HG03342 (cell line): ENCODE measurements around the gene VAC14.

Source experiments
- ATAC-seq: cut with Tn5 transposase; IDR thresholded peaks from one replicate; pipeline ENCODE4 v1.9.1; 2021; ENCODE audit warnings: mild to moderate bottlenecking, moderate library complexity; ENCODE audit not compliant: unreplicated experiment

The VAC14 gene

DNA sequence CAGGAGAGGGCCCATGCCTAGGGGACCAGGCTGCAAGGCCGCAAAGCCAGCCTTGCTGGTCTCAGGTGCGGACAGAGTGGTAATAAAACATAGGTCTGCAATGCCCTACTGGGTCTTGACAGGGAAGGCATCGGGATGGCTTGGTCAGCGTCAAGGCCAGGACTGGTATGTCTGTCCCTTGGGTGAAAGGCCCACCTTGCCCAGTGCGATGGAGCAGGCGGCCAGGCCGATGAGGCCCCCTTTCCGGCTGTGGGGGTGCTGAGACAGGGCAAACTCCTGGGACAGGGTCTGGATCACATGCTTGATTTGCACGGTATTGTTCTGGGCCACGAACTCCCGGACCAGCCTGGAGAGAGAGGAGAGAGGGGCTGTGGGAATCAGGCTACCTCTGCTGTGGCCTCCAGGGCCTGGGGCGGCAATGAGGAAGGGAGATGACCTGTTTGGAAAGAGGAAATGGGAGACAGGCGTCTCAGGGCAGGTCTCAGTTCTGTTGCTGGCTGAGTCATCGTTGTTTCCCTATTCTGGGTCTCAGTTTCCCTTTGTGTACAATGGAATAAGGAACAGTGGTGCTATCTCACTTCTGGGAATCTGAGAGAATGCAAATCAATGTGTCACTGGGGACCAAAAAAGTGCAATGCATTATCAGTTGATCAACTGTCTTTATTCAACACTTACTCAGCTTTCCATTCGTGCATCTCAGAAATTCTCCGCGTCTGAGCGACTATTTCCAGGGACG lies 14.8 kb downstream of the VAC14 start:
- ATAC-seq, result no peak

DNA sequence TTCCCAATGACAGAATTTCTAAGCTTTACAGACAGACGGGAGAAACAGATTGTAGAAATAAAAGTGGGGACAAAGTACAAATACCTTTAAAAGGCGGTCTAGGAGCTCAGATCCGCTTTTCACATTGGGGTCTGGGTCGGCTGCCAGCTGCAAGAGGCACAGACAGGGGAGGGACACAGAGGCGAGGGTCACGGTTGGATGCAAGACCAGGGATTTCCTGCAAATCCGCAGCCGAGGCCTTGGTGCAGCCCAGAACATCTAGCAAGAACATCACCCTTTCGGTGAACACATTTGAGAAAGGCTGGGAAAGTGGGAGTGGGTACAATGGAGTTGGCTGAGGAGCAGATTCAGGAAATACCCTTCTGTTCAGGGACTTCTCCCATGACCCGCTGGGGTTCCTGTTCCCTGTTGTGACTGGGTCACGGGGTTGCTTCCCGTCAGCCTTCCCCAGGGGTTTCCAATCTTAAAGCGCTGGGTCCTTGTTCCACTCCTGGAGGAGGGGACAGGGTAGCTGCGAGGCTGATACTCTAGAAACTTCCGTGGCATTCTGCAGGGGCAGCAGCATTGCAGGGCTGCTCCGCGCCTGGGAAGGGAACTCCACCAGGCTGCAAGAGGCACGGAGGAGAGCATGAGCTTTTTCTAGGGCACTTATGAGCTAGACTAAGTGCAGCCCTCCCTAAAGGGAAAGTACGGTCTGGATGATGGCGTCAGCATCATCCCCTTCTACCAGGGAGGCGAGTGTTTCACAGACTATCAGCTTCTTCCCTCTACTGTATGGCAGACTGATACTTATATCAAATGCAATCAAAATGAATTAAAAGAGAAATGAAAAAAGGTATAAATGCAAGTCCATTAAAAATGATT lies 16.0 kb downstream of the VAC14 start:
- ATAC-seq, result no peak

DNA sequence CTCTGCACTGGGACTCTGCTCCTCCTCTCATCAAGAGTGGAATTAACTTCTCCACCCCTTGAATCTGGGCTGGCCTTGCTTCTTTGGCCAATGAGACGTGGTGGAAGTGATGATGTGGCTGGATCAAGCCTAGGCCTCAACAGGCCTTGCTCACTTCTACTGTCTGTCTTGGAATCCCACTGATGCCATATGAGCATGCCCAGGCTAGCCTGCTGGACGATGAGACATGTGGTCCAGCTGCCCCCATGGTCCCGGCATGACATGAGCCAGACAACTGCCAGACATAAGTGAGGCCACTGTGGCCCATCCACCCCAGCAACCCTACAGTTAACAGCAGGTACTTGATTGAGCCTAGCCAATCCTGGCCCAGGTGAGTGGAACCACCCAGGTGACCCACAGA lies 18.7 kb downstream of the VAC14 start:
- ATAC-seq, result no peak

DNA sequence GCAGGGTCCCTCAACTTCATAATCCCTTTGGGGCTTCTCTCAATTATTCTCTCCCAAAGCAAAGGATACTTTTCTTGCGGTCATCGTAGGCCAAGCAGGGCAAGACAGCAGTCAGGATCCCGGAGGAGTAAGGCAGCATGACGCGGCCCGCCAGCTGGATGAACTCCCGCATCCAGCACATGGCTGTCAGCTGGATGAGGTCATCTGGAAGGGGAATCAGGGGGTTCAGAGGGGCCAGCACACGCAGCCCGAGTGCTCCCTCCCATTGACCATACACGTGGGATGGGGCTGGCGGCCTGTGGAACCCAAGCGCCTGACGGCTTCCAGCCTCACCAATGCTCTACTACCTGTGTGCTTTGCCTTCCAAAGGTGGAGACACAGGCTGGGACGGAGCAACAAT lies 19.2 kb downstream of the VAC14 start:
- no peak for ATAC-seq

DNA sequence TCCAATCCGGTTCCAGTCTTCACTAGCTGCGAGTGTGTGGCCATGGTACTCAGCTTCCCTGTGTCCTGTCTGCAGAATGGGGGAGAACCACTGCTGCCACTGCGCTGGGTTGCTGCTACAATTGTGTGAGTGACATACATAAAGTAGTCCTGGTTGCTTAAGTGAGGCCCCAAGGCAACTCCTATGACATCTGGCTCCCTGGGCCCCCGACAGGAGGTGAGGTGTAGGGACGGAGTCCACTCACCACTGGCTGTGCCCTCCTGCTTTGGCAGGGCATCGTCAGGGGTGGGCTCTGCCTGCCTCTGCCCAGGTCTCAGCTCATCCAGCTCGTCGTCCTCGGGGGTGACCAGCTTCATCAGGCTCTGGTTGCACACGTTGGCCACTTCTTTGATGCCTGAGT lies 20.4 kb downstream of the VAC14 start:
- no peak for ATAC-seq

DNA sequence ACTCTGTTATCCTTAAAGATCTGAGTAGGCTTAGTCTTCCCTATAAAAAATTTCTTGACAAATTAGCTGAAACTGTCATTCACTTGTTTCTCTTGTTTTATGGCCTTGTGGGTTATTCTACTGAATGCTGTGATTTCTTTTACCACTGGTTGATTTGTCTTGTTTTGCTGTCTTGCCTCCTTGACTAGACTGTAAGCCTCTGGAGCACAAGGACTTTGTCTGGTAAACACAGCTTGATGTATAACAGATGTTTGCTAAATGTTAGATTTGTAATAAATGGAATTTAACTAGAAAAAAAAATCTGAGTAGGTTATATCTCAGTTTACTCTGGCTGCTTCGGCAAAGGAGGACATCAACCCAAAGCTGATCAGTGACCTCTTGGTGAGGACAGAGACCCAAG lies 21.6 kb downstream of the VAC14 start:
- ATAC-seq, result no peak

DNA sequence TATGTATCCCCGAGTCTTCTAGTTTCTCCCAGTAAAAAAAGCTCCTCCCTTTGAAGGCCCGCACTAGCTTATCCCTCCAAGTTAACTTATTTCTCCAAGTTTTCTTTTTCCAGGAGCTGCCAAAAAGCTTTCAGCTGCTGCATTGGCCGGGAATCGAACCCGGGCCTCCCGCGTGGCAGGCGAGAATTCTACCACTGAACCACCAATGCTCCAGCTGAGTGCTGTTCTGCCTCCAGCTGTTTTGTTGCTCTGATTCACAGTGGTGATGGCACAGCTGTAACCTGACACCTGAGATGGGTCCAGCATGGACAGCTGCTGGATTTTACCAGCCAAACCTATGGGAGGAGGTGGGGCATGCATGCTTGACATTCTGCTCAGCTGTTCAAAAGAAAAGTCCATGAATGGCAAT lies 22.1 kb downstream of the VAC14 start:
- ATAC-seq, result no peak

DNA sequence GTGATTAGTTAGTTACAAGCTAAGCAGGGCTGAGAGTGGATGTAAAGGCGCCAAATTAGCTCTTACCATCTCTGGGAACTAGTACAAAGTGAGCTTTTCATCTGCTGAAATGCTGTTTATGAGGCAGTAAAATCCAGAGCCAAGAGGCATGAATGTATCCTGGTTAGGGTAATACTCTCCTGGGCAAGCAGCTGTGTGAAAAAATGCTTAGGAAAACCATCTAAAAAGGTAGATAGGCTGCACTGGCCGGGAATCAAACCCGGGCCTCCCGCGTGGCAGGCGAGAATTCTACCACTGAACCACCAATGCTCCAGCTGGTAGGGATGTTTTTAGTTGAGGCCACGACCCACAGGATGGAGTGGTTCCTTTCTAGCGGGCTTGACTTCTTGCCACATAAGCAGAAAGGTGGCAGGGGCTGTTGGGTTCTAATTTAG lies 23.0 kb downstream of the VAC14 start:
- no peak for ATAC-seq

DNA sequence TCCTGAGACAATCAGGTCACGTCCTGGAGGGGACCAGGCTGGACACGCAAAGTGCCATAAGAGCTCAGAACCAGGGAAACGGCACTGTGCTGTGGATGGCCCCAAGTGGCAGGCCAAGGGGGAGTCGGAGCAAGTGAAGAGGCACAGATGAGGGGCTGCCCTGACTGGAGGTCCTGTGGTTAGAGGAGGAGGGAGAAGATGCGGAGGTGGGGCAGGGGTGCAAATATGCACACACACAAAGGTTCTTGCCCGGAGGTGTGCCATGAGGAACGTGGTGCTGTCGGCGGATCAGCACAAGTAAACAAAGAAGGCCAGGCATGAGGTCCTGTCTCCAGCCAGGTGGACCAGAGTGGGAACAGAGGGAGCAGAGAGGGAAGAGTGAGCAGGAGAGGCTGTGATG lies 23.5 kb downstream of the VAC14 start:
- ATAC-seq, result no peak

DNA sequence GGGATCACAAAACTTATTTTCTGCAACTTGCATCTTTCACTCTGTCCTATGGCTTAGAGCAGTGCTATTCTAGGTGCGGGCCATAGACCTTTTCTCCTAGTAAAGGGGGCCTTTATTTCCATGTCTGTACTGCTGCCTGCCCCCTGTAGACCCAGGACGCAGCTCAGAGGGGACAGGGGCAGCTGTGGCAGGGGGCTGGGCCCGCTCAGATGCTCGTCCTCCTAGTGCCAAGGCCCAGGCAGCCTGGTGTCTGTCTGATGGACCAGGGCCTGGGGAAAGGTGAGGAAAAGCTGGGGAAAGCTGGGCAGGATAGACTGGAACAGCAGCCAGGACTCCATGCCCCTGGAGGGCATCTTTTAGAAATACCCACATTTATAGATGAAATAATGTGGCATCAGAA lies 25.6 kb downstream of the VAC14 start:
- ATAC-seq, result no peak

DNA sequence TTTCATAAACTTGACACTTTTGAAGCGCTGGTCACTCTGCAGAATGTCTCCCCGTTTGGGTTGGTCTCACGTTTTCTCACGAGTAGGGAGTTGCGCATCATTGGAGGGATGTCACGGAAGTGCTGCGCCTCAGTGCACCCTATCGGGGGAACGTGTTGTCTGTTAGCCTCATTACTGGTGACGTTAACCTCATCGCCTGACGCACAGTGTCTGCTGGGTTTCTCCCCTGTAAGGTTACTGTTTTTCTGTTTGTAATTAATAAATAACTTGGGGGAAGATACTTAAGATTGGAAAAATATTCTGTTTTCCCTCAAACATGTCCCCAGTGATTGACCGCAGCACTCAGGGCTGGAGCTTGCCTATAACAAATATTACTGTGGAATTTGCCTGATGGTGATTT lies 26.7 kb downstream of the VAC14 start:
- no peak for ATAC-seq

DNA sequence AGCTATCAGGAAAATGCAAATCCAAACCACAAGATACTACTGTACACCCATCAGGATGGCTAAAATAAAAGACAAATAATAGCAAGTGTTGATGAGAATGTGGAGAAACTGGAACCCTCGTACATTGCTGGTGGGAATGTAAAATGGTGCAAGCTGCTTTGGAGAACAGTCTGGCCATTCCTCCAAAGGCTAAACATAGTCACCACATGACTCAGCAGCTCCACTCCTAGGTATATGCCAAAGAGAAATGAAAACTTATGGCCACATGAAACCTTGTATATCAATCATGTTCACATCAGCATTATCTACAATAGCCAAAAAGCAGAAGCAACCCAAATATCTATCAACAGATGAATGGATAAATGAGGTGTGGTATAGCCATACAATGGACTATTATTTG lies 28.5 kb downstream of the VAC14 start:
- no peak for ATAC-seq

DNA sequence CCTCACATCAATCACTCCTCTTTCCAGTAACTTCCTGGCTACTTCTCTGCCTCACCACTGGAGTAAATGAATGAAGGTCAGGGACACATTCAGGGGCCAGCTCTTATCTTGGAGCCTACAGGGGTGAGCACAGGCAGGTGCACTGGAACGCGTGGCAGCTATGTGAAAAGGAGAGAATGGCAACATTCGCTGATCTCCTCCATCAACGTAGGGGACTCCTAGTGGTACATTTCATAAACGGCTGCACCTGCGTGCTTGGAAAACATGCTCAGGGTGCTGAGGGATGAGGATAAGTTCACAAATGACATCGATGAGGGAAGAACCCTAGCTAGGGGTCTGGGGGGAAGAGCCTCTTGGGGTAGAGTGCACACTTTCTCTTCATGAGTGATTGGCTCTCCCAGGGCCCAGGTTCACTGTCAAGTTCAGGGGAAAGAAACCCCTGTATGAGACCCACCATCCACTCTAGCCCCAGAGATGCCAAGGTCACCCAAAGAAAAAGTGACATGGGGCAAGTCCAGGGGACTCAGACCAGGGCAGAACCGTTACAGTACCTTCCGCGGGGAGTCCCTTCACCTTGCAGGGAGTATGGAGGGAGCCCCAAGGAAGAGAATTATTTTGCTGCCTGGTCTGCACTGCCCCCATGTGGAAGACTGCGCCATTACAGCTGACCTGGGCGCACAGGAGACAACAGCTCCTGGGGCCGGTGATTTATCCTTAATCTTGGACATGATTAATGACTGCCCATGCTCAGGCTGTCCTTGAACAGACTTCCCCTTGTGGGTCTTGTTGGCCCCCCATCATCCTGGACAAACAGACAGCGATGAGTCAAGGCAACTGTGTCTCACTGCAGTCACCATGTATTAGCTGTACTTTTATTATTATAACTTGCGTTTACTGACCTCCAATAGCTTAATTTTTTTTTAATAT lies 30.1 kb downstream of the VAC14 start:
- peak; percentile 66 for ATAC-seq

DNA sequence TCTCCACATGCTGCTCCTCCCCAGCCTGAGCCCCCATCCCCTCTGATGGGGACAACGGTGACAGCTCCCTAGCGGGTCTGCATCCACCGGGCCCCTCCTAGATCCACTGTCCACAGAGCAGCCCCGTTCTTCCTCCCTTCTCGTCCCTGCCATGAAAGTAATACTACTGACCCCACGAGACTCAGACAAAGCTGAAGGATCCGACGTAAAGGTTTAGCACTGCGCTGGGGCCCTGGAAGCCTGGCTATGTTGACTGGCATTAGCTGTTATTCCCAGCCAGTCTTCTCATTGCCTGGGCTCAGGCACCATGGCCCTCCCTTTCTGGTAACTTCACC lies 30.7 kb downstream of the VAC14 start:
- ATAC-seq, result no peak

DNA sequence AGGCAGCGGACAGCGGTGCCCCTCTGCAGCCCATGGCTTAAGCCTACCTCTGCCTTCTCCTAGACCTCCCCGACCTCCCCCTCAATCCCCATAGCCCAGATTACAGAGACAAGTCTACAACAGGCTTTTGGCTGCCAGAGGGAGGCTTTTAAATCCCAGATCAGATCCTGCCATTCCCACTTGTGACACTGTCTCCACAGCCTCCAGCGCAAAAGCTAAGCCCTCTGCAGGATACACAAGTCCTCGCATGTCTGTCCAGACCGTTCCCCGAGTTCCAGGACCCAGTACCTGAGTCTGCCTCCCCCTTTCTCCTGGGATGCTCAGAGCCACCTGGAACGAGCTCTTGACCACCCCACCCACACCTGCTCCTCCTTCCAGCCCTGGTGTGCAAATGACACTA lies 31.2 kb downstream of the VAC14 start:
- no peak for ATAC-seq

DNA sequence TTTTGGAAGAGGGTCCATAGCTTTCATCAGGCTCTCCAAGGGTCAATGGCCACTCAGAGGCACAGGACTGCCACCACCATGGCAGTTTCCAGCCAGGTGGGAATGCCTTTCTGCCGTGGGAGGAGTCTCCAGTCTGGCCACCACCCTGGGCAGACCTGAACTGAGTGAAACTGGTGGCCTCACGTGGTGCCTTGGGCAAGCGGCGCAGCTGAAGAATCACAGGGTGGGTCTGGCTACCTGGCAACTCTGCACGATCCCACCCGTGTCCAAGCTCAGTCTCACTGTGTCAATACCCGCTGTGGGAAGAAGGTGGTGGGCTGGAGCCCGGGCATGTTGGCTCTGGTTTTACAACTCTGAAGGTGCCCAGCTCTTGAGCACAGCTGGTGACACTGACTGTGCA lies 31.8 kb downstream of the VAC14 start:
- no peak for ATAC-seq

DNA sequence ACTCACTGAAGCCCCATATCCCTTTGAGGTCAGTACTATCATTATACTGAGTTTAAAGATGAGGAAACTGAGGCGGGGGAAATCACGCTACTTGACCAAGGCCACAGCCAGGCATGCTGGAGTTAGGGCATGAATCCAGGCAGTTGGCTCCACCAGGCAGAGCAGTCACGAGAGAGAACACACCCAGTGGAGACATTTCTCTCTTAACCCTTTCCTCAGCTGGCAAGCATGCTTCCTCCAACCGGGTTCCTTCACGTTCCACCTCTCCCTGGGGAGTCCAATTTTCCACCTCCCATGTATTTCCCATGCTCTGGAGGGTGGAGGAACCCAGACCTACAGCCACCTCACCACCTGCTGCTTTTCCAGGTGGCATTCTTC lies 32.8 kb downstream of the VAC14 start:
- ATAC-seq, result no peak

DNA sequence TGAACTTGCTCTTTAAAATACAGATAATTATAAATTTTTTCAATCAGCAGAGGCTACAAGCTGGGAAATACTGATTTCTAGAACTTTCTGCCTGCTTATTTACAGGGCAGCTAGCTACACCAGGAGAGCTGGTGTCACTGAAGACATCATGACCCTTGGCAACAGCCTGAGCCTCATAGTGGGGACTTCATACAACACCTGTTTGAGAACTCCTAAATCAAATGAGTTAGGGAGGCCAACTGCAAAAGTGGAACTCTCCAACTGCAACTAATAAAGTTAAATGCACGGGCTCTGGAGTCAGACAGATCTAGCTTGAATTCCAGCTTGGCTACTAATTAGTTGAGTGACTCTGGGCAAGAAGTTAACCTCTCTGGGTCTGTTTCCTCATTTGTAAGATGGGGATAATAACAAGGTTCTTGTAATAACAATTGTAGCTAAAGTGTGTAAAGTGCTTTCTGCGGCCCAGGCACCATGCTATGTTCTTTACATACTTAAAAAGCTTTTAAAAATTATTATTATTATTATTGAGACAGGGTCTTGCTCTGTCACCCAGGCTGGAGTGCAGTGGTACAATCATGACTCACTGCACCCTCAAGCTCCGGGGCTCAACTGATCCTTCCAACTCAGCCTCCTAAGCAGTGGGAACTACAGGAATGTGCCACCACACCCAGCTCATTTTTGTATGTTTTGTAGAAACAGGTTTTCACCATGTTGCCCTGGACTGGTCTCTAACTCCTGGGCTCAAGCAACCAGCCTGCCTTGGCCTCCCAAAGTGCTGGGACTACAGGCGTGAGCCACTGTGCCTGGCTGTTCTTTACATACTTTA lies 33.4 kb downstream of the VAC14 start:
- ATAC-seq, result no peak

DNA sequence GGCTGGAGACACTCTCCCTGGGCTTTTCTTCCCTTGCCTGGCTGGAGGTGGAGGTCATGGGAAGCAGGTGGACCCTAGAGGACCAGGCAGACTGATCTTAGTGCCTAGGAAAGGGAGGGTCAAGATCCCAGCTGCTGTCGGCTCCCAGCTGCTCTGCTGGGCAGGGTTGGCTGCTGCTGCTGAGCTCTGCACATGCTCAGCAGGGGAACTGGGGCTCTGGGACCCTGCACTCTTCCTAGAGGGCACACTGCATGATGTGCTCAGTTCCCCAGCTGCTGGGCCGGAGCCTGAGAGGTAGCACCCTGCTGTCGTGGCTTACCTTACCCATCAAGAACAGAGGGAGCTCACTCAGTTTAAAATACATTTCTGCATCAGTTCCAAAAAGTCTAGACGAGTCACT lies 34.3 kb downstream of the VAC14 start:
- ATAC-seq, result no peak

DNA sequence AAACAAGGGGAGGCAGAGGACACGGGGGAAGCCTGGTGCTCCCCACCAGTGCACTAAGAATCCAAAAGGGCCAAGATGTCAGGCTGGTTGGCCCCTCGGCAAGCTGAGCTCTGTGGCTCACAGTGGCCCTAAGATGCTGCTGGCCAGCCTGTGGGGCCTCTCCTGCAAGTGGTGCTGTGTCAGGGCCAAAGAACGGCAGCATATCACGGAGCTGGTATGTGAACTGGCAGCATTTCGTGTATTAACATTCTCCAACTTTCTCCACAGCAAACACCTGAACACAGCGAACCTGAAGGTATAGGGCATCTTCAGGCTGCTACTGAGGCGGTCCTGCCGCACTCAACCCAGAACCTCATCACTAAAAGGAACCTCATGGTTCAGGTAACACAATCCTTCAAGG lies 34.8 kb downstream of the VAC14 start:
- no peak for ATAC-seq

DNA sequence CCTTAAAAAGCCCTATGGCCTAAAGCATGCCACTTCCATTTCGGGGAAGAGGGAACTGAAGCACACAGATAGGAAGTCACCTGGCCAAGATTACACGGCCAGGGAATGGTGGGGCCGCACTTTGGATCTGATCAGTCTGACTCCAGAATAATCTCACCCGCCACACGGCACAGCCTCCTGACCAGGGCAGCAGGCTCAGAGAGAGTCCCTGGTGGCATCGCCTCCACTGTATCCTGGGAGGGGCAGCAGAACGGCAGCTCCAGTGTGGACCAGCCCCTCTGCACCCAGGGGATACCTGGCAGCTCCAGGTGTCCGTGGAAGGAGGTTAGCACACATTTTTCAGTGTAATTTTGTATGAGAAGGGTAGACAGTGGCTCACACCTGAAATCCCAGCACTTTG lies 35.5 kb downstream of the VAC14 start:
- ATAC-seq, result no peak
